Neuronal stem cell (in vitro differentiated cells): ENCODE results near the gene CCDC85C.

Source experiments
- DNase-seq: peaks from one replicate; pipeline ENCODE4 v3.0.0-alpha.2; 2013; ENCODE audit warnings: low spot score
- H2AFZ ChIP-seq: one replicate; pipeline ENCODE4 v1.6.1; 2013; ENCODE audit warnings: mild to moderate bottlenecking, low read length, inconsistent platforms
- H2AK5ac ChIP-seq: 2 replicates; pipeline ENCODE4 v1.6.1; 2013; ENCODE audit warnings: low read depth, mild to moderate bottlenecking, inconsistent platforms, low read length, moderate library complexity, mixed read lengths
- H2BK120ac ChIP-seq: 2 replicates; pipeline ENCODE4 v1.6.1; 2013; ENCODE audit warnings: low read depth, mild to moderate bottlenecking, inconsistent platforms, low read length, moderate library complexity, mixed read lengths
- H2BK12ac ChIP-seq: one replicate; pipeline ENCODE4 v1.6.1; 2013; ENCODE audit warnings: low read length, inconsistent platforms
- H2BK15ac ChIP-seq: 2 replicates; pipeline ENCODE4 v1.6.1; 2013; ENCODE audit warnings: mild to moderate bottlenecking, low read length, inconsistent platforms, mixed read lengths
- H2BK5ac ChIP-seq: one replicate; pipeline ENCODE4 v1.6.1; 2013; ENCODE audit warnings: inconsistent platforms, mild to moderate bottlenecking, low read length, moderate library complexity
- H3K14ac ChIP-seq: one replicate; pipeline ENCODE4 v1.6.1; 2013; ENCODE audit warnings: low read length, inconsistent platforms
- H3K18ac ChIP-seq: 2 replicates; pipeline ENCODE4 v1.6.1; 2013; ENCODE audit warnings: low read length, inconsistent platforms
- H3K23ac ChIP-seq: 2 replicates; pipeline ENCODE4 v1.6.1; 2013; ENCODE audit warnings: low read depth, mild to moderate bottlenecking, mixed read lengths, low read length, inconsistent platforms; ENCODE audit not compliant: poor library complexity
- H3K27ac ChIP-seq: replicated peaks from 3 replicates; pipeline ENCODE4 v1.5.1; 2013; ENCODE audit warnings: low read length, inconsistent platforms
- H3K27me3 ChIP-seq, 3 experiments: 2 replicates each; pipeline ENCODE4 v1.6.1; 2013; ENCODE audit warnings: low read length in 3 of 3, mild to moderate bottlenecking in 2 of 3, inconsistent platforms in 1 of 3, low read depth in 1 of 3, mixed read lengths in 1 of 3, moderate library complexity in 1 of 3; ENCODE audit not compliant: control insufficient read depth in 3 of 3, insufficient read depth in 3 of 3
- H3K36me3 ChIP-seq, 2 donors: replicated peaks in 1 of 2; 2 replicates each; pipeline ENCODE4 v1.6.1; 2013; ENCODE audit warnings: low read length in 2 of 2; ENCODE audit not compliant: control insufficient read depth in 2 of 2, insufficient read depth in 2 of 2
- H3K4ac ChIP-seq: 2 replicates; pipeline ENCODE4 v1.6.1; 2013; ENCODE audit warnings: inconsistent platforms, mild to moderate bottlenecking, low read length, moderate library complexity
- H3K4me1 ChIP-seq, 2 donors: 1 replicate in 1 of 2; 2 replicates in 1 of 2; pipeline ENCODE4 v1.6.1; 2013; ENCODE audit warnings: low read length in 2 of 2, low read depth in 1 of 2; ENCODE audit not compliant: control insufficient read depth in 2 of 2, insufficient read depth in 1 of 2
- H3K4me2 ChIP-seq: one replicate; pipeline ENCODE4 v1.6.1; 2013; ENCODE audit warnings: mild to moderate bottlenecking, low read length, inconsistent platforms; ENCODE audit not compliant: insufficient read depth, poor library complexity, severe bottlenecking
- H3K4me3 ChIP-seq, 2 donors: 2 replicates each; pipeline ENCODE4 v1.5.1; 2013; ENCODE audit warnings: low read length in 2 of 2, mild to moderate bottlenecking in 2 of 2, inconsistent platforms in 1 of 2, moderate library complexity in 1 of 2
- H3K79me1 ChIP-seq: one replicate; pipeline ENCODE4 v1.6.1; 2013; ENCODE audit warnings: low read depth, mild to moderate bottlenecking, inconsistent platforms, low read length, moderate library complexity
- H3K9ac ChIP-seq: one replicate; pipeline ENCODE4 v1.6.1; 2013; ENCODE audit warnings: mild to moderate bottlenecking, low read depth, low read length, inconsistent platforms; ENCODE audit not compliant: poor library complexity
- H3K9me3 ChIP-seq, 2 donors: replicated peaks in 1 of 2; 2 replicates each; pipeline versions ENCODE3 to v1.6.1; 2013; ENCODE audit warnings: low read length in 2 of 2, mild to moderate bottlenecking in 2 of 2, inconsistent platforms in 1 of 2, low read depth in 1 of 2, mixed read lengths in 1 of 2, moderate library complexity in 1 of 2; ENCODE audit not compliant: control insufficient read depth in 2 of 2, insufficient read depth in 1 of 2
- H4K8ac ChIP-seq: one replicate; pipeline ENCODE4 v1.6.1; 2013; ENCODE audit warnings: low read depth, mild to moderate bottlenecking, inconsistent platforms, low read length, moderate library complexity
- H4K91ac ChIP-seq: one replicate; pipeline ENCODE4 v1.6.1; 2013; ENCODE audit warnings: low read length, low read depth, mild to moderate bottlenecking, inconsistent platforms; ENCODE audit not compliant: poor library complexity
- WGBS, 2 donors: extraction: QIAGEN DNeasy Blood & Tissue Kit; methylation state at CpG; one replicate each; pipeline ENCODE4 v1.1.7; 2013; ENCODE audit warnings: missing lambda C conversion rate in 2 of 2, mixed read lengths in 1 of 2; ENCODE audit not compliant: insufficient read length in 2 of 2, insufficient replicate concordance in 1 of 2; ENCODE audit errors: extremely low coverage in 2 of 2; 5-methylcytosine and 5-hydroxymethylcytosine counted together

CCDC85C gene

GRCh38 chr14:99540196-99541032 lies 63.6 kb downstream of the CCDC85C start:
- peak overlapping the region; percentile 41 for H2BK15ac ChIP-seq
- H2BK5ac ChIP-seq, result peak overlapping the region; percentile 69
- H2AFZ ChIP-seq, result no peak overlapping the region
- H2BK120ac ChIP-seq, result no peak overlapping the region
- H3K4me2 ChIP-seq, result no peak overlapping the region
- H3K4ac ChIP-seq, result no peak overlapping the region
- peak overlapping the region; percentile 64 for H3K9ac ChIP-seq
- H2BK12ac ChIP-seq, result no peak overlapping the region
- peak overlapping the region; percentile 95 for H3K18ac ChIP-seq
- no peak overlapping the region for H4K8ac ChIP-seq
- H3K36me3 ChIP-seq, result no peaks in the 10 kb centered on the region
- peak overlapping the region; percentile 28 for H2AK5ac ChIP-seq
- peaks cover 37 to 50% of the 10 kb centered on the region in 2 donors for H3K4me1 ChIP-seq
- H3K27ac ChIP-seq, result no peak overlapping the region
- peaks cover 18% of the 10 kb centered on the region for H3K79me1 ChIP-seq
- H3K4me3 ChIP-seq, result no peak overlapping the region
- peak overlapping the region; percentile 65 for H3K14ac ChIP-seq
- no peaks in the 10 kb centered on the region for H3K27me3 ChIP-seq
- WGBS, 2 donors, result no CpG with 5 or more reads among the region's 15 CpGs
- no peaks in the 10 kb centered on the region for H3K9me3 ChIP-seq
- DNase-seq, result no peak
- no peak overlapping the region for H3K23ac ChIP-seq
- H4K91ac ChIP-seq, result no peak overlapping the region

DNA sequence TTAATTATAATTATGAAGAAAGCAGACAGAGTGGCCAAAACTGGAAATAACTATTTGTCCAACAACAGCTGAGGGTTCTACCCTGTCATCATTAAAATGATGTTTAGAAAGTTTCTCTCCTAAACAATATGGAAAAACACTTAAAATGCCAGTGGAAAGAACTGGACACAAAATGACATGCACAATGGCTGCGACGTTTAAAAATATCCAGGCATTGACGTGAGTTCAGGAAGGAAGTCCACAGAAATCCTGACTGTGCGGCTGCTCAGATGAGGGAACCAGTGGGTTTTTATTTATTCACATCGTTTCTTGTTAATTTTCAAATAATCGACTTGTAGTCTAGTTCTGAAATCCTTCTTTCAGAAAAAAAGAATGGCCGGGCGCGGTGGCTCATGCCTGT lies 64.5 kb downstream of the CCDC85C start:
- Histone ChIP-seq H2BK120ac (no peak overlapping the region), H3K36me3 (no peaks in the 10 kb centered on the region), H3K9ac (no peak overlapping the region), H3K9me3 (no peaks in the 10 kb centered on the region), H3K4me3 (no peak overlapping the region), H3K18ac (no peak overlapping the region), H4K8ac (no peak overlapping the region), H3K23ac (no peak overlapping the region), H3K4ac (no peak overlapping the region), H2BK12ac (no peak overlapping the region), H2AK5ac (no peak overlapping the region), H2BK5ac (no peak overlapping the region), H3K14ac (no peak overlapping the region), H3K4me2 (no peak overlapping the region), H3K79me1 (peaks cover 17% of the 10 kb centered on the region), H3K4me1 (peaks cover 40 to 55% of the 10 kb centered on the region in 2 donors), H4K91ac (no peak overlapping the region), H2AFZ (no peak overlapping the region), H3K27ac (no peak overlapping the region), H3K27me3 (no peaks in the 10 kb centered on the region), H2BK15ac (no peak overlapping the region)
- no CpG with 5 or more reads among the region's 9 CpGs for WGBS, 2 donors
- DNase-seq, result no peak

- Histone ChIP-seq H3K23ac (no peak overlapping the region), H3K9ac (no peak overlapping the region), H3K9me3 (no peaks in the 10 kb centered on the region), H3K4ac (no peak overlapping the region), H3K27ac (no peak overlapping the region), H3K4me1 (peaks cover 43 to 59% of the 10 kb centered on the region in 2 donors), H2BK5ac (no peak overlapping the region), H3K4me3 (no peak overlapping the region), H3K27me3 (no peaks in the 10 kb centered on the region), H2BK15ac (peak overlapping the region; percentile 96), H2AFZ (no peak overlapping the region), H2BK12ac (peak overlapping the region; percentile 12), H3K36me3 (no peaks in the 10 kb centered on the region), H2BK120ac (no peak overlapping the region), H2AK5ac (peak overlapping the region; percentile 98), H4K91ac (no peak overlapping the region), H4K8ac (no peak overlapping the region), H3K18ac (peak overlapping the region; percentile 44), H3K4me2 (no peak overlapping the region), H3K14ac (no peak overlapping the region), H3K79me1 (peaks cover 12% of the 10 kb centered on the region)
- DNase-seq, result no peak
- WGBS, 2 donors, result no CpG with 5 or more reads among the region's 5 CpGs
Measured at GRCh38 chr14:99538733-99539132, 65.3 kb downstream of the CCDC85C start.

DNA sequence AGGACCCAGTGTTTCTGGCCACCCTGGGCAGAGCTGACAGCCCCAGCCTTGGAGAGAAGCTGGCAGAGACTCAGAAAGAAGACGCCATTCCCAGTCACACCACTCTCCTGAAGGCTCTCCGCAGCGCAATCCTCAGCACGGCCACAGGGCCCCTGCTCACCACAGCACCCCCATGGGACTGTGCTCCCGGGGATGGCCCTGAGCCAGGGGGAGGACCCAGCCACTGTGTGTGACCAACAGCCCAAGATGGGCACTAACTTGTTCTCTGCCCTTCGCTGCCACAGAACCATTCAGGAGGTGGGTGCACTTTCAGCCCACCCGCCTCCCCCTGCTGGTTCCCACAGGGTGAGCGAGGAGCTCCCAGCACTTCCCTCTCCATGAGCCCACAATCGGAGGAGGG lies 65.7 kb downstream of the CCDC85C start:
- Histone ChIP-seq H3K4me2 (no peak overlapping the region), H3K79me1 (peaks cover 9% of the 10 kb centered on the region), H2BK15ac (peak overlapping the region; percentile 96), H3K4ac (no peak overlapping the region), H2BK5ac (no peak overlapping the region), H3K18ac (peak overlapping the region; percentile 44), H3K27ac (no peak overlapping the region), H2BK12ac (peak overlapping the region; percentile 12), H2AFZ (no peak overlapping the region), H3K9me3 (no peaks in the 10 kb centered on the region), H4K91ac (no peak overlapping the region), H3K9ac (no peak overlapping the region), H3K4me1 (peaks cover 47 to 63% of the 10 kb centered on the region in 2 donors), H3K4me3 (no peak overlapping the region), H2AK5ac (peak overlapping the region; percentile 98), H2BK120ac (no peak overlapping the region), H3K23ac (peak overlapping the region; percentile 60), H4K8ac (no peak overlapping the region), H3K36me3 (no peaks in the 10 kb centered on the region), H3K27me3 (no peaks in the 10 kb centered on the region), H3K14ac (no peak overlapping the region)
- no CpG with 5 or more reads among the region's 9 CpGs for WGBS, 2 donors
- no peak for DNase-seq
